MCF 10A (cell line): ENCODE data around the gene VAV1. TPM values are rescaled to one million over a fixed set of nuclear protein-coding genes. Genes with fewer than 3 reads are reported as not detected.
"Not testable (repeated sequence)": the region's sequence is repeated elsewhere in the genome, so short reads cannot be mapped to it uniquely, and the experiment has no call there.

Experiments
- BruUV-seq: library from RNA; stranded (reverse); fragments of 400-500 nt; replicated peaks from 2 replicates; lab custom pipeline; 2021; lab: Mats Ljungman, UMichigan
- CTCF ChIA-PET: fragments of 300-600 bp; sonication (Branson Sonifier 250); formaldehyde crosslinking; extraction: SDS; loops from one replicate; lab custom pipeline; 2021; ENCODE audit warnings: antibody characterized with exemption, inconsistent platforms; lab: Yijun Ruan, JAX
- POLR2A ChIA-PET: fragments of 300-600, 350-650 bp; sonication (Branson Sonifier 250); formaldehyde crosslinking; extraction: SDS; loops from one replicate; lab custom pipeline; 2020; ENCODE audit warnings: antibody characterized with exemption, inconsistent platforms; lab: Yijun Ruan, JAX
- DNase-seq: peaks from one replicate; pipeline ENCODE4 v3.0.0-alpha.2; 2018; ENCODE audit not compliant: unreplicated experiment
- H3K27ac Mint-ChIP-seq: one replicate; pipeline ENCODE4 v1.8.0; 2022; ENCODE audit warnings: mild to moderate bottlenecking, low read depth, mixed read lengths; ENCODE audit not compliant: unreplicated experiment
- H3K27me3 Mint-ChIP-seq: one replicate; pipeline ENCODE4 v1.8.0; 2022; ENCODE audit warnings: mixed read lengths; ENCODE audit not compliant: insufficient read depth, unreplicated experiment
- H3K36me3 Mint-ChIP-seq: one replicate; pipeline ENCODE4 v1.8.0; 2022; ENCODE audit warnings: mild to moderate bottlenecking, moderate library complexity, mixed read lengths; ENCODE audit not compliant: insufficient read depth, unreplicated experiment
- H3K4me1 Mint-ChIP-seq: one replicate; pipeline ENCODE4 v1.8.0; 2022; ENCODE audit warnings: mixed read lengths; ENCODE audit not compliant: insufficient read depth, unreplicated experiment
- H3K4me3 Mint-ChIP-seq: one replicate; pipeline ENCODE4 v1.8.0; 2022; ENCODE audit warnings: mild to moderate bottlenecking, moderate library complexity, mixed read lengths; ENCODE audit not compliant: unreplicated experiment
- H3K9me3 Mint-ChIP-seq: one replicate; pipeline ENCODE4 v1.8.0; 2022; ENCODE audit warnings: mixed read lengths; ENCODE audit not compliant: unreplicated experiment
- intact Hi-C: fragments of 100-400 bp; cut with micrococcal nuclease; formaldehyde crosslinking; loops from 2 replicates; pipeline ENCODE4 v1.14.1; 2022
- total RNA-seq: library from RNA; stranded (reverse); gene quantifications from 2 replicates; pipeline ENCODE4 v1.2.3, GENCODE V29; 2022
- TF ChIP-seq, protein P1 (sequence below): fragments of 200-600 bp; IDR thresholded peaks from one replicate; pipeline ENCODE4 v1.8.0; 2022; ENCODE audit warnings: antibody characterized with exemption, mild to moderate bottlenecking; ENCODE audit not compliant: unreplicated experiment

The VAV1 gene
- total RNA-seq, 1 experiment from 2014 or later, result not detected

DNA sequence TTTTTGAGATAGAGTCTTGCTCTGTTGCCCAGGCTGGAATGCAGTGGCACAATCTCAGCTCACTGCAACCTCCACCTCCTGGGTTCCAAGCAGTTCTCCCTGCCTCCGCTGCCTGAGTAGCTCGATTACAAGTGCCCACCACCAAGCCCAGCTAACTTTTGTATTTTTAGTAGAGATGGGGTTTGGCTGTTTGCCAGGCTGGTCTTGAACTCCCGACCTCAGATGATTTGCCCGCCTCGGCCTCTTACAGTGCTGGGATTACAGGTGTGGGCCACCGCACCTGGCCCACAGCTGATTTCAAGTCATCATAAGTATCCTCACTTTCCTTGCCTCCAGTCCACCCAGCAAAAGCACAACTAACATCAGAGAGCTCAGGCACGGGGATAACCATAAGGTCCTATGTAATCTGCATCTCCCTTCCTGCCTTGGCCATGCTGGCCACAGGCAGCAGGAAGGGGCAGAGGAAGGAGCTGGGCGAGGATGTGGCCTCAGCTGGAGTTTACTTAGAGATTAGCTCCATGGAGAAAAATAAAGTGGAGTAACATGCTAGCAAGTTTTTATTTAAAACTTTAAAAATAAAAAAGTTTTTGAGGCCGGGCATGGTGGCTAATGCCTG is 91.9 kb downstream of the VAV1 start:
- no peak overlapping the region for H3K27ac Mint-ChIP-seq
- POLR2A ChIA-PET, result interaction anchor here (0.8 to 6.0 kb wide), 7 partner anchors 20 to 206 kb away, joined by 3 to 94 read pairs (median 15); partner anchors contain the start of genes C3, GPR108, SH2D3A and TRIP10
- peaks cover 21% of the 10 kb centered on the region for H3K27me3 Mint-ChIP-seq
- H3K4me1 Mint-ChIP-seq, result peaks cover 16% of the 10 kb centered on the region
- no peak for DNase-seq
- TF ChIP-seq, protein P1, sequence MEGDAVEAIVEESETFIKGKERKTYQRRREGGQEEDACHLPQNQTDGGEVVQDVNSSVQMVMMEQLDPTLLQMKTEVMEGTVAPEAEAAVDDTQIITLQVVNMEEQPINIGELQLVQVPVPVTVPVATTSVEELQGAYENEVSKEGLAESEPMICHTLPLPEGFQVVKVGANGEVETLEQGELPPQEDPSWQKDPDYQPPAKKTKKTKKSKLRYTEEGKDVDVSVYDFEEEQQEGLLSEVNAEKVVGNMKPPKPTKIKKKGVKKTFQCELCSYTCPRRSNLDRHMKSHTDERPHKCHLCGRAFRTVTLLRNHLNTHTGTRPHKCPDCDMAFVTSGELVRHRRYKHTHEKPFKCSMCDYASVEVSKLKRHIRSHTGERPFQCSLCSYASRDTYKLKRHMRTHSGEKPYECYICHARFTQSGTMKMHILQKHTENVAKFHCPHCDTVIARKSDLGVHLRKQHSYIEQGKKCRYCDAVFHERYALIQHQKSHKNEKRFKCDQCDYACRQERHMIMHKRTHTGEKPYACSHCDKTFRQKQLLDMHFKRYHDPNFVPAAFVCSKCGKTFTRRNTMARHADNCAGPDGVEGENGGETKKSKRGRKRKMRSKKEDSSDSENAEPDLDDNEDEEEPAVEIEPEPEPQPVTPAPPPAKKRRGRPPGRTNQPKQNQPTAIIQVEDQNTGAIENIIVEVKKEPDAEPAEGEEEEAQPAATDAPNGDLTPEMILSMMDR, result no peak
- no peak overlapping the region for H3K4me3 Mint-ChIP-seq
- no TSS peak for BruUV-seq
- no peaks in the 10 kb centered on the region for H3K9me3 Mint-ChIP-seq
- intact Hi-C loops, result loop anchor here (5.0 to 10.0 kb wide), 2 partner anchors 142 to 500 kb away; partner anchors contain the start of genes C3 and CLPP
- CTCF ChIA-PET, result interaction anchor here (0.6 to 8.9 kb wide), 29 partner anchors 12 to 1285 kb away, joined by 3 to 102 read pairs (median 5); partner anchors contain the start of genes C3, GPR108 and TRIP10
- no peaks in the 10 kb centered on the region for H3K36me3 Mint-ChIP-seq

DNA sequence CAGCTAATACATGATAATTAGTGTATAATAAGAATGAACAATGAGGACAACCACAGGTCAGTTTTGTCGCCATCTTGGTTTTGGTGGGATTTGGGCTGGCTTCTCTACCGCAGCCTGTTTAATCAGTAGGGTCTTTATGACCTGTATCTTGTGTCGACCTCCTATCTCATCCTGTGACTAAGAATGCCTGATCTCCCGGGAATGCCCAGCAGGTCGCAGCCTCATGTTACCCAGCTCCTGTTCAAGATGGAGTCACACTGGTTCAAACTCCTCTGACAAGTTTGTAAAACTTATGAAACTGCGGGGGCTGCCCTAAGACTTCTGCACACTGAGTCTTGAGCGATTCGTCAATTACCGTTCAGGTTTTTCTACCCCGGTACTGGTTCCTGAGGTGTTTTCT is 93.3 kb downstream of the VAV1 start:
- no peak overlapping the region for H3K27ac Mint-ChIP-seq
- intact Hi-C loops, result loop anchor here (10.0 kb wide), 1 partner anchor 501 kb away; the partner anchor contains the start of gene CLPP

DNA sequence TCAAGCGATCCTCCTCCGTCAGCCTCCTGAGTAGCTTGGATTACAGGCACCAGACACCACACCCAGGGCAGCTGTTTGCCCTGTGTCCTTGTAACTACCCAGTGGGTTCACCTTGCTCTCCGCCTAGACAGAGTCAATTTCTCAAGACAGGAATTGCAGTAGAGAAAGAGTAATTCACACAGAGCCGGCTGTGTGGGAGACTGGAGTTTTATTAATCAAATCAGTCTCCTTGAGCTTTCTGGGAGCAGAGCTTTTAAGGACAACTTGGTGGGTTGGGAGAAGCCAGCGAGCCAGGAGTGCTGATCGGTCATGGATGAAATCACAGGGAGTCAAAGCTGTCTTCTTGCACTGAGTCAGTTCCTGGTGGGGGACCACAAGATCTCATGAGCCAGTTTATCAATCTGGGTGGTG is 94.2 kb downstream of the VAV1 start:
- Mint-ChIP-seq H3K27ac (no peak overlapping the region), H3K27me3 (peaks cover 21% of the 10 kb centered on the region), H3K4me3 (no peak overlapping the region), H3K9me3 (no peaks in the 10 kb centered on the region), H3K36me3 (no peaks in the 10 kb centered on the region), H3K4me1 (peaks cover 14% of the 10 kb centered on the region)
- intact Hi-C loops, result loop anchor here (10.0 kb wide), 1 partner anchor 502 kb away; the partner anchor contains the start of gene CLPP
- DNase-seq, result no peak
- TF ChIP-seq, protein P1, result no peak
- POLR2A ChIA-PET, result no interaction called here
- CTCF ChIA-PET, result interaction anchor here (8.9 kb wide), 1 partner anchor 128 kb away, joined by 102 read pairs; the partner anchor contains the start of genes GPR108 and TRIP10
- no TSS peak for BruUV-seq

More for the DNA sequence above, 93.3 kb downstream of the VAV1 start:
- Mint-ChIP-seq H3K4me1 (peaks cover 16% of the 10 kb centered on the region), H3K36me3 (no peaks in the 10 kb centered on the region), H3K27me3 (peaks cover 21% of the 10 kb centered on the region), H3K4me3 (no peak overlapping the region), H3K9me3 (no peaks in the 10 kb centered on the region)
- ChIA-PET POLR2A (interaction anchor here (6.0 kb wide), 1 partner anchor 128 kb away, joined by 94 read pairs; the partner anchor contains the start of genes GPR108 and TRIP10), CTCF (interaction anchor here (0.6 to 8.9 kb wide), 4 partner anchors 127 to 740 kb away, joined by 3 to 102 read pairs (median 3); partner anchors contain the start of genes GPR108 and TRIP10)
- TF ChIP-seq, protein P1, result no peak
- BruUV-seq, result no TSS peak
- no peak for DNase-seq

DNA sequence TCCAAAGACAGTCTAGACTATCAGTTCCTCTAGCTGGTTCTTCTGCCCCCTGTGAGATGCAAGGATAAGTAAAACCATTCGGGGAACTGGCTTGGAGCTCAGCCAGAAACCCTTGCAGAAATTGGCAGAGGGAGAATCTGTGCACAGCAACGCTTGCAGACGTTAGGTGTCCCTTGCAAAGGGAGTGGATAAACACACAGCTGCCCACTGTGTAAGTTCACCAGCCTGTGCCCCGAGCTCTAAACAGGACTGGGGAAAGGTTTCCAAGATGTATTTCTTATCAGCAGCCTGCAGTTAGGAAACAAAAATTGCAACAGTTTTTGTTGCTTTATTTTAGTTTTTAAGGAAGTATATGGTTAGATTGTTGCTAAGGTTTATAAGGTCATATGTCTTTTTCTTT is 95.8 kb downstream of the VAV1 start:
- no peak overlapping the region for H3K4me3 Mint-ChIP-seq
- H3K27ac Mint-ChIP-seq, result no peak overlapping the region
- ChIA-PET POLR2A (no interaction called here), CTCF (interaction anchor here (0.6 to 1.4 kb wide), 4 partner anchors 55 to 136 kb away, joined by 3 to 4 read pairs (median 4); no protein-coding TSS in a partner anchor)
- no peaks in the 10 kb centered on the region for H3K36me3 Mint-ChIP-seq
- BruUV-seq, result no TSS peak
- peaks cover 6% of the 10 kb centered on the region for H3K4me1 Mint-ChIP-seq
- H3K27me3 Mint-ChIP-seq, result peaks cover 21% of the 10 kb centered on the region
- intact Hi-C loops, result loop anchor here (10.0 kb wide), 1 partner anchor 504 kb away; the partner anchor contains the start of gene CLPP
- TF ChIP-seq, protein P1, result no peak
- no peaks in the 10 kb centered on the region for H3K9me3 Mint-ChIP-seq
- DNase-seq, result peak; percentile 34

DNA sequence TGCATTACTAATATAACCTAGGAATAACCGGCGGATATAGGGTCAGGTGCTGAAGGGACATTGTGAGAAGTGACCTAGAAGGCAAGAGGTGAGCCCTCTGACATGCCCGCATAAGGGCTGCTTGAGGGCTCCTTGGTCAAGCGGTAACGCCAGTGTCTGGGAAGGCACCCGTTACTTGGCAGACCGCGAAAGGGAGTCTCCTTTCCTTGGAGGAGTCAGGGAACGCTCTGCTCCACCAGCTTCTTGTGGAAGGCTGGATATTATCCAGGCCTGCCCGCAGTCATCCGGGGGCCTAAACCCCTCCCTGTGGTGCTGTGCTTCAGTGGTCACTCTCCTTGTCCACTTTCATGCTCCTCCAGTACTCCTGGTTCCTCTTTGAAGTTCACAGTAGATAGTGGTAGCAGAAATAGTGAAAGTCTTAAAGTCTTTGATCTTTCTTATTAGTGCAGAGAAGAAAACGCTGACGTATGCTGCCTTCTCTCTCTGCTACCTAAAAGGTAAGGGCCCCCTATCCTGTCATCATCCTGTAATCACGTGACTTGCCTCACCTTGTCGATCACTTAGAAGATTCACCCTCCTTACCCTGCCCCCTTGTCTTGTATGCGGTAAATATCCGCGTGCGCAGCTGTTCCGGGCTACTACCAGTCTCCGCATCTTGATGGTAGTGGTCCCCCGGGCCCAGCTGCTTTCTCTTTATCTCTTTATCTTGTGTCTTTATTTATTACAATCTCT is 96.8 kb downstream of the VAV1 start:
- H3K4me1 Mint-ChIP-seq, H3K27ac Mint-ChIP-seq, H3K4me3 Mint-ChIP-seq, BruUV-seq, H3K36me3 Mint-ChIP-seq, H3K9me3 Mint-ChIP-seq, DNase-seq, POLR2A ChIA-PET: not testable (repeated sequence)
- intact Hi-C loops, result loop anchor here (10.0 kb wide), 1 partner anchor 505 kb away; the partner anchor contains the start of gene CLPP
- CTCF ChIA-PET, result interaction anchor here (1.3 to 1.4 kb wide), 2 partner anchors 131 to 135 kb away, joined by 4 read pairs; no protein-coding TSS in a partner anchor
- peaks cover 21% of the 10 kb centered on the region for H3K27me3 Mint-ChIP-seq
